ENCODE results near the gene SH3GL2.

SH3GL2 gene

GRCh38 chr9:17742067-17742466, 163.2 kb downstream of the SH3GL2 start:
- no peak for TF ChIP-seq ZNF70 (CRISPR knock-in tag; IDR thresholded peaks at IDR 0.05)
- no peak for TF ChIP-seq TCF4 (CRISPR knock-in tag; IDR thresholded peaks at IDR 0.05; ENCODE audit: borderline replicate concordance)
- no peak for TF ChIP-seq ARNTL (CRISPR knock-in tag; IDR thresholded peaks at IDR 0.05; ENCODE audit: borderline replicate concordance, low read depth)
- TF ChIP-seq, protein P1, sequence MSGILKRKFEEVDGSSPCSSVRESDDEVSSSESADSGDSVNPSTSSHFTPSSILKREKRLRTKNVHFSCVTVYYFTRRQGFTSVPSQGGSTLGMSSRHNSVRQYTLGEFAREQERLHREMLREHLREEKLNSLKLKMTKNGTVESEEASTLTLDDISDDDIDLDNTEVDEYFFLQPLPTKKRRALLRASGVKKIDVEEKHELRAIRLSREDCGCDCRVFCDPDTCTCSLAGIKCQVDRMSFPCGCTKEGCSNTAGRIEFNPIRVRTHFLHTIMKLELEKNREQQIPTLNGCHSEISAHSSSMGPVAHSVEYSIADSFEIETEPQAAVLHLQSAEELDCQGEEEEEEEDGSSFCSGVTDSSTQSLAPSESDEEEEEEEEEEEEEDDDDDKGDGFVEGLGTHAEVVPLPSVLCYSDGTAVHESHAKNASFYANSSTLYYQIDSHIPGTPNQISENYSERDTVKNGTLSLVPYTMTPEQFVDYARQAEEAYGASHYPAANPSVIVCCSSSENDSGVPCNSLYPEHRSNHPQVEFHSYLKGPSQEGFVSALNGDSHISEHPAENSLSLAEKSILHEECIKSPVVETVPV (CRISPR knock-in tag; IDR thresholded peaks at IDR 0.05), result no peak
- ATAC-seq, result no peak

DNA sequence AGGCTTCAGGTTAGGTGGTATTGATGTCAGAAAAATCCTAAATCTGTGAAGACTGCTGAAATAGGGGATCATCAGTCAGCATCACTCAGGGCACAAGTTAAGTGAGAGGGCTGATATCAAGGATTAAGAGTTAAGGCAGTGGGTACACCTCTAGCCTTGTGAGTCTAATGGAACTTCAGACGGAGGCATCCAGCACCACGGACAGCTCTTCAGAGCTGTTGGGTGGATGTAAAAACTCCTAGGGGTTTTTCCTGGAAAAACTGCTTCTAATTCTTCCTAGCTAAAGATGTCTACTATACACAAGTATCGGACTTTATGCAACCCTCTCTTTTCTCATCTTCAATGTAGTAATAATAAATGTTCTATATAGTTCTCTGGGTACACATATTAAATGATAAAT, 165.9 kb downstream of the SH3GL2 start:
- no peak for ATAC-seq
- TF ChIP-seq ESRRG (CRISPR knock-in tag; IDR thresholded peaks at IDR 0.05), result no peak
- TF ChIP-seq BACH2 (CRISPR knock-in tag; IDR thresholded peaks at IDR 0.05; ENCODE audit: borderline replicate concordance), result no peak
- TF ChIP-seq TOX (CRISPR knock-in tag; IDR thresholded peaks at IDR 0.05; ENCODE audit: borderline replicate concordance), result no peak
- TF ChIP-seq RARB (CRISPR knock-in tag; IDR thresholded peaks at IDR 0.05), result no peak
- TF ChIP-seq, protein P2, sequence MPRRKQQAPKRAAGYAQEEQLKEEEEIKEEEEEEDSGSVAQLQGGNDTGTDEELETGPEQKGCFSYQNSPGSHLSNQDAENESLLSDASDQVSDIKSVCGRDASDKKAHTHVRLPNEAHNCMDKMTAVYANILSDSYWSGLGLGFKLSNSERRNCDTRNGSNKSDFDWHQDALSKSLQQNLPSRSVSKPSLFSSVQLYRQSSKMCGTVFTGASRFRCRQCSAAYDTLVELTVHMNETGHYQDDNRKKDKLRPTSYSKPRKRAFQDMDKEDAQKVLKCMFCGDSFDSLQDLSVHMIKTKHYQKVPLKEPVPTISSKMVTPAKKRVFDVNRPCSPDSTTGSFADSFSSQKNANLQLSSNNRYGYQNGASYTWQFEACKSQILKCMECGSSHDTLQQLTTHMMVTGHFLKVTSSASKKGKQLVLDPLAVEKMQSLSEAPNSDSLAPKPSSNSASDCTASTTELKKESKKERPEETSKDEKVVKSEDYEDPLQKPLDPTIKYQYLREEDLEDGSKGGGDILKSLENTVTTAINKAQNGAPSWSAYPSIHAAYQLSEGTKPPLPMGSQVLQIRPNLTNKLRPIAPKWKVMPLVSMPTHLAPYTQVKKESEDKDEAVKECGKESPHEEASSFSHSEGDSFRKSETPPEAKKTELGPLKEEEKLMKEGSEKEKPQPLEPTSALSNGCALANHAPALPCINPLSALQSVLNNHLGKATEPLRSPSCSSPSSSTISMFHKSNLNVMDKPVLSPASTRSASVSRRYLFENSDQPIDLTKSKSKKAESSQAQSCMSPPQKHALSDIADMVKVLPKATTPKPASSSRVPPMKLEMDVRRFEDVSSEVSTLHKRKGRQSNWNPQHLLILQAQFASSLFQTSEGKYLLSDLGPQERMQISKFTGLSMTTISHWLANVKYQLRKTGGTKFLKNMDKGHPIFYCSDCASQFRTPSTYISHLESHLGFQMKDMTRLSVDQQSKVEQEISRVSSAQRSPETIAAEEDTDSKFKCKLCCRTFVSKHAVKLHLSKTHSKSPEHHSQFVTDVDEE (CRISPR knock-in tag; IDR thresholded peaks at IDR 0.05), result no peak
- TF ChIP-seq ZNF70 (CRISPR knock-in tag; IDR thresholded peaks at IDR 0.05), result no peak
- no peak for TF ChIP-seq ISL1 (CRISPR knock-in tag; IDR thresholded peaks at IDR 0.05)
- TF ChIP-seq CSDC2 (CRISPR knock-in tag; IDR thresholded peaks at IDR 0.05), result no peak
- no peak for TF ChIP-seq GLIS3 (CRISPR knock-in tag; IDR thresholded peaks at IDR 0.05)
- no peak for TF ChIP-seq POU6F1 (CRISPR knock-in tag; IDR thresholded peaks at IDR 0.05; ENCODE audit: borderline replicate concordance, low read depth)
- TF ChIP-seq ZFP3 (CRISPR knock-in tag; IDR thresholded peaks at IDR 0.05), result no peak

GRCh38 chr9:17750269-17750668, 171.4 kb downstream of the SH3GL2 start:
- TF ChIP-seq ARNTL (CRISPR knock-in tag; IDR thresholded peaks at IDR 0.05; ENCODE audit: borderline replicate concordance, low read depth), result no peak
- no peak for TF ChIP-seq TCF4 (CRISPR knock-in tag; IDR thresholded peaks at IDR 0.05; ENCODE audit: borderline replicate concordance)
- no peak for TF ChIP-seq OSR1 (CRISPR knock-in tag; IDR thresholded peaks at IDR 0.05)
- TF ChIP-seq CREB5 (CRISPR knock-in tag; IDR thresholded peaks at IDR 0.05; ENCODE audit: low read depth), result no peak
- TF ChIP-seq POU6F1 (CRISPR knock-in tag; IDR thresholded peaks at IDR 0.05; ENCODE audit: borderline replicate concordance, low read depth), result no peak
- TF ChIP-seq GLIS3 (CRISPR knock-in tag; IDR thresholded peaks at IDR 0.05), result no peak
- no peak for TF ChIP-seq SNAI2 (CRISPR knock-in tag; IDR thresholded peaks at IDR 0.05)
- TF ChIP-seq CSDC2 (CRISPR knock-in tag; IDR thresholded peaks at IDR 0.05), result no peak
- TF ChIP-seq ZNF70 (CRISPR knock-in tag; IDR thresholded peaks at IDR 0.05), result no peak
- TF ChIP-seq, protein P3, sequence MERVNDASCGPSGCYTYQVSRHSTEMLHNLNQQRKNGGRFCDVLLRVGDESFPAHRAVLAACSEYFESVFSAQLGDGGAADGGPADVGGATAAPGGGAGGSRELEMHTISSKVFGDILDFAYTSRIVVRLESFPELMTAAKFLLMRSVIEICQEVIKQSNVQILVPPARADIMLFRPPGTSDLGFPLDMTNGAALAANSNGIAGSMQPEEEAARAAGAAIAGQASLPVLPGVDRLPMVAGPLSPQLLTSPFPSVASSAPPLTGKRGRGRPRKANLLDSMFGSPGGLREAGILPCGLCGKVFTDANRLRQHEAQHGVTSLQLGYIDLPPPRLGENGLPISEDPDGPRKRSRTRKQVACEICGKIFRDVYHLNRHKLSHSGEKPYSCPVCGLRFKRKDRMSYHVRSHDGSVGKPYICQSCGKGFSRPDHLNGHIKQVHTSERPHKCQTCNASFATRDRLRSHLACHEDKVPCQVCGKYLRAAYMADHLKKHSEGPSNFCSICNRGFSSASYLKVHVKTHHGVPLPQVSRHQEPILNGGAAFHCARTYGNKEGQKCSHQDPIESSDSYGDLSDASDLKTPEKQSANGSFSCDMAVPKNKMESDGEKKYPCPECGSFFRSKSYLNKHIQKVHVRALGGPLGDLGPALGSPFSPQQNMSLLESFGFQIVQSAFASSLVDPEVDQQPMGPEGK (CRISPR knock-in tag; IDR thresholded peaks at IDR 0.05; ENCODE audit: borderline replicate concordance), result no peak
- TF ChIP-seq ZNF8 (CRISPR knock-in tag; IDR thresholded peaks at IDR 0.05), result no peak
- TF ChIP-seq BACH2 (CRISPR knock-in tag; IDR thresholded peaks at IDR 0.05; ENCODE audit: borderline replicate concordance), result no peak
- no peak for TF ChIP-seq ZC3H10 (CRISPR knock-in tag; IDR thresholded peaks at IDR 0.05)
- TF ChIP-seq, protein P1 (CRISPR knock-in tag; IDR thresholded peaks at IDR 0.05), result no peak
- TF ChIP-seq PPARA (CRISPR knock-in tag; IDR thresholded peaks at IDR 0.05; ENCODE audit: borderline replicate concordance), result no peak
- no peak for TF ChIP-seq ZFP30 (CRISPR knock-in tag; IDR thresholded peaks at IDR 0.05)
- ATAC-seq, result no peak
